Panc1 (cell line): ENCODE results near the gene SOX18. TPM values are rescaled to one million over a fixed set of nuclear protein-coding genes. Genes with fewer than 3 reads are reported as not detected.
"Not testable (repeated sequence)": the region's sequence is repeated elsewhere in the genome, so short reads cannot be mapped to it uniquely, and the experiment has no call there.

Experiments used
- ATAC-seq: fragments of 200-7000 bp; cut with Tn5 transposase; 2 replicates; pipeline ENCODE4 v1.9.1; 2020; ENCODE audit warnings: mild to moderate bottlenecking, moderate library complexity
- BruUV-seq: library from RNA; stranded (reverse); fragments of 400-500 nt; replicated peaks from 2 replicates; lab custom pipeline; 2021; lab: Mats Ljungman, UMichigan
- CTCF ChIA-PET: fragments of 300-600 bp; sonication (Branson Sonifier 250); formaldehyde crosslinking; loops from one replicate; lab custom pipeline; 2022; ENCODE audit warnings: antibody characterized with exemption; lab: Charles Lee
- POLR2A ChIA-PET: fragments of 300-600 bp; sonication (Branson Sonifier 250); formaldehyde crosslinking; loops from one replicate; lab custom pipeline; 2022; ENCODE audit warnings: antibody characterized with exemption; lab: Charles Lee
- DNase-seq: peaks from one replicate; pipeline ENCODE4 v3.0.0-alpha.2; 2010; ENCODE audit warnings: low read depth, low spot score
- H3K27ac ChIP-seq: 2 replicates; pipeline ENCODE4 v1.5.1; 2011; ENCODE audit warnings: mild to moderate bottlenecking, low read length, inconsistent platforms
- H3K27me3 ChIP-seq: fragments of 200-500 bp; sonication (Bioruptor generic); 2 replicates; pipeline ENCODE4 v1.6.0; 2014; ENCODE audit warnings: low read length, inconsistent platforms; ENCODE audit not compliant: control insufficient read depth, insufficient read depth
- H3K36me3 ChIP-seq: fragments of 200-500 bp; sonication (Bioruptor generic); 2 replicates; pipeline ENCODE4 v1.5.1; 2014; ENCODE audit warnings: inconsistent platforms, mild to moderate bottlenecking, low read length, moderate library complexity; ENCODE audit not compliant: control insufficient read depth, insufficient read depth
- H3K4me1 ChIP-seq: 2 replicates; pipeline ENCODE4 v1.5.1; 2011; ENCODE audit warnings: inconsistent platforms, mild to moderate bottlenecking, low read length, moderate library complexity; ENCODE audit not compliant: control insufficient read depth, insufficient read depth
- H3K4me3 ChIP-seq, 2 experiments: 2 replicates each; pipeline ENCODE4 v1.5.1; 2011 to 2012; ENCODE audit warnings: low read depth in 2 of 2, low read length in 2 of 2, mild to moderate bottlenecking in 2 of 2, inconsistent platforms in 1 of 2, moderate library complexity in 1 of 2
- H3K9me3 ChIP-seq: fragments of 200-500 bp; sonication (Bioruptor generic); 2 replicates; pipeline ENCODE4 v1.5.1; 2014; ENCODE audit warnings: low read depth, mild to moderate bottlenecking, inconsistent platforms, low read length, moderate library complexity; ENCODE audit not compliant: control insufficient read depth, insufficient read depth
- CTCF ChIP-seq: fragments of 450-650 bp; IDR thresholded peaks from 2 replicates; pipeline ENCODE4 v1.5.1; 2017; ENCODE audit warnings: mild to moderate bottlenecking
- POLR2AphosphoS5 ChIP-seq: IDR thresholded peaks from 2 replicates; pipeline ENCODE4 v1.6.1; 2012; ENCODE audit warnings: mild to moderate bottlenecking, low read depth, low read length, moderate library complexity
- REST ChIP-seq, 2 experiments: IDR thresholded peaks; 2 replicates each; pipeline ENCODE4 v1.6.1; 2011 to 2012; ENCODE audit warnings: low read depth in 2 of 2, control low read depth in 1 of 2, low read length in 1 of 2, mild to moderate bottlenecking in 1 of 2, moderate library complexity in 1 of 2; ENCODE audit not compliant: insufficient read depth in 1 of 2
- SIN3A ChIP-seq: IDR thresholded peaks from 2 replicates; pipeline ENCODE4 v1.6.1; 2012; ENCODE audit warnings: low read depth, mild to moderate bottlenecking, low read length, moderate library complexity, borderline replicate concordance; ENCODE audit not compliant: insufficient read depth
- TCF7L2 ChIP-seq: IDR thresholded peaks from 2 replicates; pipeline ENCODE4 v1.6.1; 2011; ENCODE audit warnings: mild to moderate bottlenecking, low read depth, low read length, inconsistent platforms
- in situ Hi-C: cut with HindIII; loops from 2 replicates; pipeline ENCODE4 v1.10.0; 2016; ENCODE audit warnings: low sequenced_read_pairs, low pct_unique_long_range_greater_than_20kb
- intact Hi-C: fragments of 100-400 bp; cut with micrococcal nuclease; formaldehyde crosslinking; loops from one replicate; pipeline ENCODE4 v1.10.0; 2022; ENCODE audit not compliant: unreplicated experiment
- total RNA-seq: library from RNA; stranded (reverse); gene quantifications from one replicate; pipeline ENCODE4 v1.2.1, GENCODE V29; 2021; ENCODE audit not compliant: unreplicated experiment

Gene SOX18
- total RNA-seq, 1 experiment from 2014 or later: 18.7 TPM

GRCh38 chr20:64015635-64016034 lies 33.8 kb downstream of the SOX18 start:
- CTCF ChIA-PET: no interaction called here
- no TSS peak for BruUV-seq

GRCh38 chr20:64012385-64013154 lies 36.9 kb downstream of the SOX18 start:
- ATAC-seq, POLR2A ChIA-PET, DNase-seq, CTCF ChIA-PET, H3K27me3 ChIP-seq, H3K4me1 ChIP-seq, in situ Hi-C loops, H3K27ac ChIP-seq, H3K4me3 ChIP-seq, BruUV-seq, intact Hi-C loops, H3K9me3 ChIP-seq: not testable (repeated sequence)
- peaks cover 20% of the 10 kb centered on the region for H3K36me3 ChIP-seq

More at GRCh38 chr20:64015635-64016034, 33.8 kb downstream of the SOX18 start:
- Histone ChIP-seq H3K4me1 (no peaks in the 10 kb centered on the region), H3K27me3 (no peaks in the 10 kb centered on the region), H3K36me3 (peaks cover 16% of the 10 kb centered on the region), H3K27ac (no peak overlapping the region), H3K4me3 (no peak overlapping the region), H3K9me3 (no peaks in the 10 kb centered on the region)
- intact Hi-C loops: no loop called here
- POLR2A ChIA-PET: no interaction called here
- DNase-seq (no peak), ATAC-seq (no peak)
- in situ Hi-C loops: no loop called here
- TF ChIP-seq SIN3A (no peak), REST (IDR thresholded peaks at IDR 0.05; ENCODE audit: insufficient read depth in 1 of 2, low read depth in 2 of 2, low read length in 1 of 2) (no peak), POLR2AphosphoS5 (no peak), CTCF (no peak), TCF7L2 (no peak)

- Histone ChIP-seq H3K27ac (no peak overlapping the region), H3K27me3 (no peaks in the 10 kb centered on the region), H3K9me3 (no peaks in the 10 kb centered on the region), H3K36me3 (peaks cover 20% of the 10 kb centered on the region), H3K4me1 (no peaks in the 10 kb centered on the region), H3K4me3 (no peak overlapping the region)
- BruUV-seq: no TSS peak
- TF ChIP-seq CTCF: no peak
- TF ChIP-seq REST (IDR thresholded peaks at IDR 0.05; ENCODE audit: insufficient read depth in 1 of 2, low read depth in 2 of 2, low read length in 1 of 2): 0 out of 4 replicates have a peak, but pooled peaks of 1 of the 2 experiments have one; percentile 14
- POLR2A ChIA-PET: no interaction called here
- DNase-seq: no peak
- intact Hi-C loops: no loop called here
- in situ Hi-C loops: no loop called here
- CTCF ChIA-PET: no interaction called here
- ATAC-seq: no peak
Observed at GRCh38 chr20:64011366-64011779, 38.1 kb downstream of the SOX18 start.
